NCI-H526 treated with DMSO at 0.1 percent for 48 hours (cell line): ENCODE measurements around the gene SFT2D1.
A peak's percentile ranks its signal among the peaks of the same experiment; 100 is the strongest.

Source experiments
- DNase-seq: peaks from one replicate; lab custom pipeline; 2025; lab: John Stamatoyannopoulos, UW

SFT2D1 gene

DNA sequence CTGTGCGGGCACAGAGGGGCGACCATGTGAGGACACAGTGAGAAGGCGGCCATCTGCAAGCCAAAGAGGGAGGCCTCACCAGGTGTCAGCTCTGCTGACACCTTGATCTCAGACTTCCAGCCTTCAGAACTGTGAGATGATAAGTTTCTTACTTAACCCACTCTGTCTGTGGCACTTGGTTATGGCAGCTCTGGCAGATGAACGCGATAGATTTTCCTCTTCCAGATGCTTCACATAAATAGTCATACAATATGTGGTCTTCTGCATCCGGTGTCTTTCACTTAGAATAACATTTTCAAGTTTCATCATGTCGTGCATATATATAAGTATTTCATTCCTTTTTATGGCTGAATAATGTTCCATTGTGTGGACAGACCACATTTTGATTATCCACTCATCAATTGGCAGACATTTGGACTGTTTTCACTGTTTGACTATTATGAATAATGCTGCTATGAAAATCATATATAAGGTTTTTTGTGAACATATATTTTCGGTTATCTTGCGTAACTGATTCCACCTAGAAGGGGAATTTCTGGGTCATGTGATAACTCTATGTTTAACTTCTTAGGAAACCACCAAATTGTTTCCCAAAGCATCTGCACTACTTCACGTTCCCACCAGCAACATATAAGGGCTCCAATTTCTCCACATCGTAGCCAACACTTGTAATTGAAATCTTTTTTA, 64.3 kb downstream of the SFT2D1 start:
- DNase-seq = no peak

DNA sequence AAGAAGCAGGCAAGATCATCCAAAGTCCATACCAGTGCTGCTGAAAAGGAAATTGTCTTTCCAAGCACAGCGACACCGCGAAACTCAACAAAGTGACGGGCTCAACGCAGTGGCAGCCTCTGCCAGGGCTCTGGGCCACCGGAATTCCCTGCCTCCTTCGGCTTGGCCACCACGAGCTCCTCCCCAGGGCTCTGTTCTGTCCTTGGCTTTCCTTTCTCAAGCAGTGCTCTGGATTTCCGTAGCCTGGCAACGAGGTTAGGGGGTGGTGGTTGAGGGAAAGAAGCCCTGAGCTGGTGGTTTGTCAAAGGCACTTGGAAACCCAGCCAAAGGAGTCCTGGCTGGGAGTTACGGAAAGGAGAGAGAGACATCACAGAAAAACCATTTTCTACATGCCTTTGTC, 65.3 kb downstream of the SFT2D1 start:
- DNase-seq = no peak

DNA sequence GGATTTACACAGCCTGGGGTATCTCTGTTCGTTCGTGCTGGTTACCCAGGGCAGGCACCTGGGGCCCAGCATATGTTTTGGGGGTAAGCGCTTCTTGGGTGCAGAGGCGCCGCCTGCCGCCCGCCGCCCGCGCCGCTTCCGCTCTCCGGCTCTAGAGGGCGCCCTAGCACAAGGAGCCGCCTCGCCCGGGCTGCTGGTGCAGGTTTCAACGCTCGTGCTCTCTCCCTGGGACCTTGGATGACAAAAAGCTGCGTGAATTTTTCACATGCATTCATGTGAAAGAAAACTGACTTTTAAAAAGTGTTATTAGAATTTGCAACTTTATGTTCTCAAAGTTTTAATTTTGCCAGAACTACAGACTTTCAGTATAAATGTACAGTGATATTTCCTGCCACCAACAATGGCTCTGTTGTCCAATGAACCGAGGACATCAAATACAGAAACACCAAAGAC, 66.6 kb downstream of the SFT2D1 start:
- DNase-seq = peak; percentile 21

DNA sequence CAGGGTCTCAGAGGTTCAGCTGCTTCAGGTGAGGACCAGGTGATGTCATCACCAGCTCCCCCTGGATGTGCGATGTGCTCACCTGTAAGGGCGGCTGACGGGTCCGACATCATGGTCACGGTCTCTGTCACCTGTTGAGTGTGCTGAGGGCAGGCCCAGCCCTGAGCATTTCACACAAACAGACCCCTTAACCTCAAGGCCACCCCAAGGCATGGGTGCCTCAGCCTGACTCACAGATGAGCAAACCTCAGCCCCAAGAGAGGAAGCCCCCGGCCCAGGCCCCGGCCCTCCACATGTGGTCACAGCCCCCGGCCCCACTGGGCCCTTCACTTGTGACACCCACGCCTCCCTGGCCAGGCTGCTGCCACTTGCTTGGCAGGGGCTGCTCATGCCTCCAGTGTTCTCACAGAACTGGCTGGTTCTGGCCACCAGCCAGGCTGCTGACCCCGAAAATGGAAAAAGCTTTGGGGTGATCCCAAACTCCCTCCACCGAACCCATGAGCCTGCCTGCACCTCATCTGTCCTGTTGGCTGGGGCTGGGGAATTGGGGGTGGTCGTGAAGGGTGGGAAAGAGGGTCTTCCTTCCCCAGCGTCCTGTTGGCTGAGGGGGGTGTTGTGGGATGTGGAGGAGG, 67.5 kb downstream of the SFT2D1 start:
- DNase-seq = no peak

DNA sequence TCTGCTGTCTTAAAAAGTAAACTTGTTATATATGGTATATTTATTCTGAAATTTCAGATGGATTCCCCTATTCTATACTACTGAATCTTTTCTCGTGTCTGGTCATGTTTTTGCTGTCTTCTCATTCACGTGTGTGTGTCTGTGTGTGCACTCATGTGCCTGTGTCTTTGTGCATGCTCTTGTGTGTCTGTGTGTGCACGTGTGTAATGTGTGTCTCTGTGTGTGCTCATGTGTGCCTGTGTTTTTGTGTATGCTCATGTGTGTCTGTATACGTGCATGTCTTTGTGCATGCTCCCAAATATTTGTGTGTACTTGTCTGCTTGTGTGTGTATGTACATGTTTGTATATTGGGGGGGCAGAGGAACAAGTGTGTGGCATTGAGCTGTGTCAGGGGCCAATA, 68.2 kb downstream of the SFT2D1 start:
- no peak for DNase-seq

DNA sequence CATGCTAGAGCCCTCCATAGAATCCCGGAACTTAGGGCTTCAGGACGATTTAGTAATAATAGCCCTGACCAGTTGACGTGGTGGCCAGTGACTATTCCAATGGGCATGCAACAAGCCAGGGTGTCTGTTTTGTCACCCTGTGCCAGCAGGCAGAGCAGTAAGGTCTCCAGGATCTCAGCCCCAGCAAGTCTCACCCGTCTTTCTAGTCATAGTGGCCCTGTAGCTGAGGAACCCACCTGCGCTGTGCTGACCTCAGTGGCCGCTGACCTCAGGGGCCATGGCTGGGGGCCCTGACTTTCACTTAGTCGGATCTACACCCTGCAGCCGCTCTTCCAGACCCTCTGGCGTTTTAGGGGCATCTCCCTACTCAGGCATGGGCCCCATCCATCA, 71.0 kb downstream of the SFT2D1 start:
- no peak for DNase-seq

DNA sequence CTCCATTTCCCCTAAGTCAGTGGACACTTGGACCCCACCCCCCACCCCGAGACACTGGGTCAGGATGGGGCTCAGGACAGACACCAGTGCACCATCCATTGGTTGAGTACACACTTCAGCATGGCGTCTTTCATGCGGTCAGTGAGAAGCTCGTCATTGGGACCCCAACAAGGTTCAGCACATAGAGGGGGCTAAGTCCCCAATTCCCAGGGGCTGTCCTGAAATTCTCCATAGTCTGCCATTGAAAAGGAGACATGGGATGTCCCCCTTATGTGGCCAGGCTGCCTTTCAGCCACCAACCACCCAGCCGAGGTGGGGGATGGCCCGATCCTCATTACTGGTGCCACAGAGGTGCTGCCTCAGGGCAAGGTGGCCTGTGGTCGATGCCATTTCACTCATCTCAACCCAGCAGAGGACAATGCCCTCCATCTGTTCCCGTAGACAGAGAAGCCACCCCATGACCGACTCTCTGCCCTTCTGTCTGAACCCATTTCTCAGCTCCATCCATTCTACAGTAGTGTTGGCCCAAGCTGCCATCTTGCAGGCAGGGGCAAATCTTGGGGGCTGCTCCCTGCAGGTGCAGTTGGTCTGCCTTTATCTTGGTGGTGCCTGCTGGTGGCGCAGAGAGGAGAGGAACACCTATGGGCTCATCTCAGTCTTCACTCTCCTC, 71.5 kb downstream of the SFT2D1 start:
- no peak for DNase-seq
